HG02852 (cell line): ENCODE data around the gene ARHGAP24.

ENCODE experiments used
- ATAC-seq: cut with Tn5 transposase; IDR thresholded peaks from one replicate; pipeline ENCODE4 v1.9.1; 2021; ENCODE audit warnings: mild to moderate bottlenecking, moderate library complexity; ENCODE audit not compliant: unreplicated experiment

ARHGAP24 gene

GRCh38 chr4:86043755-86044592, 569.0 kb downstream of the ARHGAP24 start:
- peak; percentile 56 for ATAC-seq

- no peak for ATAC-seq
These were observed 569.6 kb downstream of the ARHGAP24 start for GRCh38 chr4:86044593-86044985.

GRCh38 chr4:86048426-86048825, 573.5 kb downstream of the ARHGAP24 start:
- ATAC-seq, result no peak

GRCh38 chr4:86050496-86050895, 575.5 kb downstream of the ARHGAP24 start:
- ATAC-seq, result no peak
